Sigmoid colon (tissue), 7 donors: ENCODE results near the gene ATG7. TPM values are rescaled to one million over a fixed set of nuclear protein-coding genes. Genes with fewer than 3 reads are reported as not detected.

Experiments
- DNase-seq: peaks from one replicate; pipeline ENCODE4 v3.0.0-alpha.2; 2019
- H3K27ac ChIP-seq, 4 donors: fragments of 200-600 bp; sonication (generic); one replicate each; pipeline ENCODE4 v1.5.1; 2016 to 2019; ENCODE audit warnings: mild to moderate bottlenecking in 1 of 4
- H3K27me3 ChIP-seq, 3 donors: fragments of 200-600 bp; sonication (generic); one replicate each; pipeline ENCODE4 v1.5.1; 2019; ENCODE audit warnings: mild to moderate bottlenecking in 1 of 3
- H3K36me3 ChIP-seq, 4 donors: fragments of 200-600 bp; sonication (generic); one replicate each; pipeline ENCODE4 v1.5.1; 2016 to 2019
- H3K4me1 ChIP-seq, 4 donors: fragments of 200-600 bp; sonication (generic); one replicate each; pipeline ENCODE4 v1.5.1; 2017 to 2019
- H3K4me3 ChIP-seq, 4 donors: fragments of 200-600 bp; sonication (generic); one replicate each; pipeline ENCODE4 v1.5.1; 2017 to 2019; ENCODE audit warnings: mild to moderate bottlenecking in 2 of 4, moderate library complexity in 1 of 4
- H3K9me3 ChIP-seq, 4 donors: fragments of 200-600 bp in 3 of 4; sonication (generic) in 3 of 4; one replicate each; pipeline versions ENCODE4 v1.5.1 to v1.6.1; 2013 to 2019
- CTCF ChIP-seq, 4 experiments: fragments of 450-650 bp in 3 of 4; fragments of 200-600 bp in 1 of 4; IDR thresholded peaks; one replicate each; pipeline ENCODE4 v1.5.1; 2016 to 2019; ENCODE audit warnings: antibody characterized with exemption in 4 of 4, mild to moderate bottlenecking in 3 of 4, moderate library complexity in 2 of 4
- EP300 ChIP-seq, 4 donors: sonication (generic); formaldehyde crosslinking; IDR thresholded peaks; one replicate each; pipeline ENCODE4 v1.6.1; 2017; ENCODE audit warnings: antibody characterized with exemption in 4 of 4
- POLR2A ChIP-seq, 2 donors: fragments of 450-650 bp; IDR thresholded peaks; one replicate each; pipeline ENCODE4 v1.6.1; 2016; ENCODE audit warnings: antibody characterized with exemption in 2 of 2, mild to moderate bottlenecking in 2 of 2, moderate library complexity in 2 of 2
- POLR2AphosphoS5 ChIP-seq, 4 donors: sonication (generic); formaldehyde crosslinking; IDR thresholded peaks; one replicate each; pipeline ENCODE4 v1.6.1; 2017; ENCODE audit warnings: antibody characterized with exemption in 4 of 4
- WGBS, 2 donors: extraction: QIAGEN DNeasy Blood & Tissue Kit; methylation state at CpG; one replicate each; pipeline ENCODE4 v1.1.7; 2013; 5-methylcytosine and 5-hydroxymethylcytosine counted together
- intact Hi-C: fragments of 100-400 bp; cut with DNase I; formaldehyde crosslinking; loops from one replicate; pipeline ENCODE4 v1.15.1; 2023
- polyA plus RNA-seq, 3 donors: library from polyadenylated mRNA; stranded (reverse); fragments of 200-250 nt; gene quantifications; one replicate each; pipeline ENCODE4 v1.2.3, GENCODE V29; 2013
- total RNA-seq, 4 donors: library from RNA; depleted of rRNA; stranded (reverse); fragments of >200 nt; gene quantifications; one replicate each; pipeline ENCODE4 v1.1.0, GENCODE V29; 2016
- donor health status: healthy with polysubstance abuse.
- donor health status: Bipolar disorder and iron deficiency.
- donor health status: healthy.

ATG7 gene
- total and polyA plus RNA-seq, 7 donors: 12.5 to 62.9 (median 34.8) TPM

- H3K36me3 ChIP-seq: no peaks in the 10 kb centered on the region
- 89 to 91% methylated on average over 2 of the region's 2 CpGs for WGBS, 2 donors
- no peaks in the 10 kb centered on the region for H3K27me3 ChIP-seq
- TF ChIP-seq EP300 (IDR thresholded peaks at IDR 0.05) (no peak), CTCF (IDR thresholded peaks at IDR 0.05) (no peak), POLR2AphosphoS5 (IDR thresholded peaks at IDR 0.05) (no peak), POLR2A (IDR thresholded peaks at IDR 0.05) (no peak)
- no peaks in the 10 kb centered on the region for H3K9me3 ChIP-seq
- intact Hi-C loops: no loop called here
- DNase-seq: no peak
- H3K4me1 ChIP-seq: peaks cover 0 to 68% (median 56%) of the 10 kb centered on the region in 4 donors
- H3K27ac ChIP-seq: peak overlapping the region in 3 of 4 donors; percentile 77 to 86 (median 78)
- no peak overlapping the region for H3K4me3 ChIP-seq
Measured at GRCh38 chr3:11580645-11581044, 308.4 kb downstream of the ATG7 start.

GRCh38 chr3:11581237-11582190 is 309.3 kb downstream of the ATG7 start:
- DNase-seq: no peak
- Histone ChIP-seq H3K4me3 (peak overlapping the region; percentile 18 to 37 (median 30)), H3K9me3 (no peaks in the 10 kb centered on the region), H3K36me3 (no peaks in the 10 kb centered on the region), H3K27ac (peak overlapping the region; percentile 69 to 86 (median 78)), H3K27me3 (no peaks in the 10 kb centered on the region), H3K4me1 (peaks cover 0 to 62% (median 51%) of the 10 kb centered on the region in 4 donors)
- 36 to 60% methylated on average over 16 of the region's 16 CpGs for WGBS, 2 donors
- TF ChIP-seq EP300 (IDR thresholded peaks at IDR 0.05) (no peak), POLR2A (IDR thresholded peaks at IDR 0.05) (no peak), POLR2AphosphoS5 (IDR thresholded peaks at IDR 0.05) (peak in 1 of 4 donors; percentile 3), CTCF (IDR thresholded peaks at IDR 0.05) (no peak)
- intact Hi-C loops: no loop called here

- peak overlapping the region; percentile 69 to 86 (median 78) for H3K27ac ChIP-seq
- no peaks in the 10 kb centered on the region for H3K36me3 ChIP-seq
- peak; percentile 90 for DNase-seq
- no peaks in the 10 kb centered on the region for H3K27me3 ChIP-seq
- WGBS, 2 donors: 6 to 11% methylated on average over 13 of the region's 13 CpGs
- H3K4me1 ChIP-seq: peaks cover 0 to 60% (median 50%) of the 10 kb centered on the region in 4 donors
- H3K9me3 ChIP-seq: no peaks in the 10 kb centered on the region
- no peak for TF ChIP-seq CTCF (IDR thresholded peaks at IDR 0.05)
- TF ChIP-seq POLR2A (IDR thresholded peaks at IDR 0.05): no peak
- no peak for TF ChIP-seq EP300 (IDR thresholded peaks at IDR 0.05)
- peak in 3 of 4 donors; percentile 20 to 44 (median 34) for TF ChIP-seq POLR2AphosphoS5 (IDR thresholded peaks at IDR 0.05)
- peak overlapping the region; percentile 18 to 37 (median 30) for H3K4me3 ChIP-seq
- intact Hi-C loops: no loop called here
Measured at GRCh38 chr3:11582191-11582968, 310.2 kb downstream of the ATG7 start.

- Histone ChIP-seq H3K36me3 (no peaks in the 10 kb centered on the region), H3K4me3 (no peak overlapping the region), H3K27ac (peak overlapping the region; percentile 69 to 86 (median 78)), H3K4me1 (peaks cover 0 to 63% (median 55%) of the 10 kb centered on the region in 4 donors), H3K9me3 (no peaks in the 10 kb centered on the region), H3K27me3 (no peaks in the 10 kb centered on the region)
- intact Hi-C loops: no loop called here
- DNase-seq: no peak
- TF ChIP-seq CTCF (IDR thresholded peaks at IDR 0.05) (no peak), EP300 (IDR thresholded peaks at IDR 0.05) (no peak), POLR2AphosphoS5 (IDR thresholded peaks at IDR 0.05) (no peak), POLR2A (IDR thresholded peaks at IDR 0.05) (no peak)
Measured at GRCh38 chr3:11583235-11583634, 311.0 kb downstream of the ATG7 start.
